ENCODE data around the gene SRPK3.

DNA sequence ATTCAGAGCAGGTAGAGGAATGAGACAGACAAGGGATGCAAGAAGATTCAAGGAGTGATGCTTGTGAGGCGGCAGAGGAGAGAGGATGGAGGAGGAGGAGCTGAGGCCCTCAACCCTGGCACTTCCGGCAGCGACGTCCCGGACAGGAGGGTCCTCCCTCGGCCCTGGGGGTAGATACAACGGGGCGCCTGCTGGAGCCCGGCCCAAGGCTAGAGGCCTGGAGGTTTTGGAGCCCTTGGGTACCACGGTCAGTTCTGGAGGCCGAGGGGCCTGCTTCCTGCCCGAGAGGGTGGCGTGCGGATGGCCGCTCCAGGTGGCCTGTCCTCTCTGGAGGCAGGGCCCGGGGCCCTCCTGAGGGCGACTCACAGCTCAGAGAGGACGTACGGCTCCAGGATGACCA, 27.1 kb downstream of the SRPK3 start:
- TF ChIP-seq, protein P1, sequence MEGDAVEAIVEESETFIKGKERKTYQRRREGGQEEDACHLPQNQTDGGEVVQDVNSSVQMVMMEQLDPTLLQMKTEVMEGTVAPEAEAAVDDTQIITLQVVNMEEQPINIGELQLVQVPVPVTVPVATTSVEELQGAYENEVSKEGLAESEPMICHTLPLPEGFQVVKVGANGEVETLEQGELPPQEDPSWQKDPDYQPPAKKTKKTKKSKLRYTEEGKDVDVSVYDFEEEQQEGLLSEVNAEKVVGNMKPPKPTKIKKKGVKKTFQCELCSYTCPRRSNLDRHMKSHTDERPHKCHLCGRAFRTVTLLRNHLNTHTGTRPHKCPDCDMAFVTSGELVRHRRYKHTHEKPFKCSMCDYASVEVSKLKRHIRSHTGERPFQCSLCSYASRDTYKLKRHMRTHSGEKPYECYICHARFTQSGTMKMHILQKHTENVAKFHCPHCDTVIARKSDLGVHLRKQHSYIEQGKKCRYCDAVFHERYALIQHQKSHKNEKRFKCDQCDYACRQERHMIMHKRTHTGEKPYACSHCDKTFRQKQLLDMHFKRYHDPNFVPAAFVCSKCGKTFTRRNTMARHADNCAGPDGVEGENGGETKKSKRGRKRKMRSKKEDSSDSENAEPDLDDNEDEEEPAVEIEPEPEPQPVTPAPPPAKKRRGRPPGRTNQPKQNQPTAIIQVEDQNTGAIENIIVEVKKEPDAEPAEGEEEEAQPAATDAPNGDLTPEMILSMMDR (IDR thresholded peaks at IDR 0.05; ENCODE audit: low read depth, low read length, poor library complexity, severe bottlenecking): no peak
- no peak for TF ChIP-seq EZH2phosphoT487 (IDR thresholded peaks at IDR 0.05; ENCODE audit: borderline replicate concordance, low read length)
